Glutamatergic neuron (in vitro differentiated cells): Measurements from ENCODE around the gene SKI. TPM values are rescaled to one million over a fixed set of nuclear protein-coding genes. Genes with fewer than 3 reads are reported as not detected.

Experiments
- DNase-seq: peaks from one replicate; pipeline ENCODE4 v3.0.0; 2022
- H3K27ac Mint-ChIP-seq: one replicate; pipeline ENCODE4 v1.8.0; 2020; ENCODE audit warnings: mild to moderate bottlenecking, mixed read lengths, inconsistent platforms; ENCODE audit not compliant: unreplicated experiment
- H3K27me3 Mint-ChIP-seq: one replicate; pipeline ENCODE4 v1.8.0; 2020; ENCODE audit warnings: mild to moderate bottlenecking, moderate library complexity, mixed read lengths, inconsistent platforms; ENCODE audit not compliant: unreplicated experiment
- H3K36me3 Mint-ChIP-seq: one replicate; pipeline ENCODE4 v1.8.0; 2020; ENCODE audit warnings: mild to moderate bottlenecking, mixed read lengths, inconsistent platforms; ENCODE audit not compliant: unreplicated experiment
- H3K4me1 Mint-ChIP-seq: one replicate; pipeline ENCODE4 v1.8.0; 2020; ENCODE audit warnings: mild to moderate bottlenecking, low read depth, mixed read lengths, inconsistent platforms; ENCODE audit not compliant: unreplicated experiment
- H3K4me3 Mint-ChIP-seq: one replicate; pipeline ENCODE4 v1.8.0; 2020; ENCODE audit warnings: mild to moderate bottlenecking, mixed read lengths, inconsistent platforms; ENCODE audit not compliant: unreplicated experiment
- H3K9me3 Mint-ChIP-seq: one replicate; pipeline ENCODE4 v1.8.0; 2020; ENCODE audit warnings: mild to moderate bottlenecking, moderate library complexity, mixed read lengths, inconsistent platforms; ENCODE audit not compliant: unreplicated experiment
- CTCF ChIP-seq: fragments of 200-600 bp; sonication (generic); IDR thresholded peaks from one replicate; pipeline ENCODE4 v1.5.0; 2021; ENCODE audit not compliant: partially characterized antibody, unreplicated experiment
- total RNA-seq: library from RNA; stranded (reverse); fragmentation: NEBNext Ultra II Directional; extraction: Animal tissue kit (Norgen Biotek cat#: 25700); gene quantifications from one replicate; pipeline ENCODE4 v1.2.1, GENCODE V29; 2021; ENCODE audit not compliant: unreplicated experiment

The SKI gene
- total RNA-seq, 1 donor from 2014 or later = 143 TPM

GRCh38 chr1:2255047-2255419 is 26.9 kb downstream of the SKI start:
- no peak overlapping the region for H3K27ac Mint-ChIP-seq
- peaks cover 13% of the 10 kb centered on the region for H3K9me3 Mint-ChIP-seq
- H3K27me3 Mint-ChIP-seq = peaks cover 20% of the 10 kb centered on the region
- DNase-seq = no peak
- H3K36me3 Mint-ChIP-seq = no peaks in the 10 kb centered on the region
- TF ChIP-seq CTCF = no peak
- peaks cover 47% of the 10 kb centered on the region for H3K4me1 Mint-ChIP-seq
- no peak overlapping the region for H3K4me3 Mint-ChIP-seq

- H3K27me3 Mint-ChIP-seq = peaks cover 20% of the 10 kb centered on the region
- peak; percentile 21 for DNase-seq
- H3K4me3 Mint-ChIP-seq = no peak overlapping the region
- peaks cover 13% of the 10 kb centered on the region for H3K9me3 Mint-ChIP-seq
- no peak for TF ChIP-seq CTCF
- H3K4me1 Mint-ChIP-seq = peaks cover 50% of the 10 kb centered on the region
- H3K36me3 Mint-ChIP-seq = no peaks in the 10 kb centered on the region
- no peak overlapping the region for H3K27ac Mint-ChIP-seq
Measured at GRCh38 chr1:2255420-2256369, 27.6 kb downstream of the SKI start.

- Mint-ChIP-seq H3K9me3 (peaks cover 15% of the 10 kb centered on the region), H3K27ac (peak overlapping the region; percentile 52), H3K27me3 (peaks cover 16% of the 10 kb centered on the region), H3K4me1 (peaks cover 53% of the 10 kb centered on the region), H3K36me3 (no peaks in the 10 kb centered on the region), H3K4me3 (peak overlapping the region; percentile 61)
- no peak for TF ChIP-seq CTCF
- peak; percentile 9 for DNase-seq
Measured at GRCh38 chr1:2256435-2257244, 28.5 kb downstream of the SKI start.

GRCh38 chr1:2257245-2257627 is 29.1 kb downstream of the SKI start:
- no peak for TF ChIP-seq CTCF
- Mint-ChIP-seq H3K9me3 (peaks cover 18% of the 10 kb centered on the region), H3K4me3 (no peak overlapping the region), H3K27me3 (peaks cover 17% of the 10 kb centered on the region), H3K27ac (peak overlapping the region; percentile 52), H3K4me1 (peaks cover 47% of the 10 kb centered on the region), H3K36me3 (no peaks in the 10 kb centered on the region)
- DNase-seq = peak; percentile 24
